GM19043 (cell line): Measurements from ENCODE around the gene CROCC2.

Experiments used
- ATAC-seq: cut with Tn5 transposase; IDR thresholded peaks from one replicate; pipeline ENCODE4 v1.9.1; 2021; ENCODE audit warnings: low read depth; ENCODE audit not compliant: unreplicated experiment

CROCC2 gene

DNA sequence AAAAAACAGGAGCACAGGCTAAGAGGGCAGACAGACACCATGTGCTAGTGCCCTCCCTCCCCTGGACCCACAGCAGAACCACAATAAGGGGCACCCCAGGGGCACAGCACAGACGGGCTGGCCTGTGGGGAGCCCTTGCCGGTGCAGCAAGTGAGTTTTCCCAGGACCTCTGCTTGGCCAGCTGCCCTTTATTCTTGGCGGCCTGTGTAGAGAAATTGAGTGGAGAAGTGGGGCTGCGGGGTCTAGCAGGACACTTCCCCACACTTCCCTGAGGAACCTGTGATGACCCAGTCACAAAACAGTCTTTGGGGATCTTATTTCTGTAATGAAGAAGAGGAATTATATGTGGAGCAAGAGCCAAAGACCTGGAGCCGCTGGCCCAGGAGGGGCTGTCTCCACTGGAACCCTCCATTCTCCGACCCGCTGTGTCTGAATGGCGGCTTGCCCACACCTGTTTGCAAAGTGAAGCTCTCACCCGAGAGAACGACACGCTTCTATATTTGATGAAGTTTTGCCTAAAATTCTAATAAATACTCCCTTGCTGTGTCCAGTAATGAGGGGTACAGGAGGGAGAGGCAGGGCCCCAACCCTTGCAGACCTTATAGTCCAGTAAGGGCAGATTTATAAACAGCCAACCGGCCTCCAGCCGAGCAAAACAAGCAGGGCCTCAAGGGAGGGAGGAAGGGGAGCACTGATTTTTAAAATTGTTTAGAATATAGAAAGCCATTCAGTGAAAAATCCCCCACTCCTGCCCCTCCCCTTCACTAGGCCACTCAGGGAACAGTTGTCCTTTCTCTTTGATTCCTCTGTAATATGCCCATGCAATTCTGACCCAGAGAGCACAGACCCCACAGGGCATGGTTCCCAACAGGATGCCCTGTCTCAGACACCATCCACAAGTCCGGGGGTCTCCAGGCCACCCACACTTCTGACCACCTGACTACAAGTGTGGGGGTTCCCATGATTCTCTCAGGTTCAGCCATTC, 47.6 kb downstream of the CROCC2 start:
- ATAC-seq, result no peak

DNA sequence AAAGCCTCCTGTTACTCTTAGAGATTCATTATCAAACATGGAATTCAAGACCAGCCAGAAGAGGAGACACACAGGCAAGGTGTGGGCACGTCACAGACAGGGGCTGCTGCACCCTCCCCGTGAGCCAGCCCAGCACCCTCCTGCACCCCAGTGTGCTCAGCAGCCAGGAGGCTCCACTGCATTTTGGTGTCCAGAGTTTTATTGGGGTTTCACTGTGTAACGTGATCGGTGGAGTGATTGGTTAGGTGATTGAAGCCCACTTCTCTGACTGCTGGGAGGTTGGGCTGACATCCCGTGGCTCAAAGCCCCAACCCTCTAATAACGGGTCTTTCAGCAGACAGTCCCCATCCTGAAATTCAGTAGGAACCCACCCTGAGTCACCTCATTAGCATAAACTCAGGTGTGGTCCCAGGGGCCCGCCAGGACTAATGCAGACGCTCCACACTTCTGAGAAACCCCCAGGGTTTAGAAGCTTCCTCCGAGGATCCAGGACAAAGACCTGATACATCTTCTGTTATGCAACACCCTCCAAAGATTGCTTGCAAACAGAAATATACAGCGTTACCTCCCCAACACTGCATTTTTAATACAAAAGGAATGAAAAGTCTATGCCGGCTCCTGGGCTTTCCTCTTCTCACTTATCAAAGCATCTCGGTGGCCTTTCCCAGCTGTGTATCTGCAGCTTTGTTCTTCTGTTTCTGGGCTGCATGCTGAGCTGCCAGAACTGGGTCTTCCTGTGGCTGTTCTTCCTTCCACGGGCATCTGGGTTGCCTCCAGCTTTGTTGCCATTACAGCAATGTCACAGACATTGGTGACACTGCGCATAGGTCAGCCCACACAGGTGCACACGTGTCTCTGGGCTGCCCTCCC, 48.5 kb downstream of the CROCC2 start:
- ATAC-seq, result no peak

DNA sequence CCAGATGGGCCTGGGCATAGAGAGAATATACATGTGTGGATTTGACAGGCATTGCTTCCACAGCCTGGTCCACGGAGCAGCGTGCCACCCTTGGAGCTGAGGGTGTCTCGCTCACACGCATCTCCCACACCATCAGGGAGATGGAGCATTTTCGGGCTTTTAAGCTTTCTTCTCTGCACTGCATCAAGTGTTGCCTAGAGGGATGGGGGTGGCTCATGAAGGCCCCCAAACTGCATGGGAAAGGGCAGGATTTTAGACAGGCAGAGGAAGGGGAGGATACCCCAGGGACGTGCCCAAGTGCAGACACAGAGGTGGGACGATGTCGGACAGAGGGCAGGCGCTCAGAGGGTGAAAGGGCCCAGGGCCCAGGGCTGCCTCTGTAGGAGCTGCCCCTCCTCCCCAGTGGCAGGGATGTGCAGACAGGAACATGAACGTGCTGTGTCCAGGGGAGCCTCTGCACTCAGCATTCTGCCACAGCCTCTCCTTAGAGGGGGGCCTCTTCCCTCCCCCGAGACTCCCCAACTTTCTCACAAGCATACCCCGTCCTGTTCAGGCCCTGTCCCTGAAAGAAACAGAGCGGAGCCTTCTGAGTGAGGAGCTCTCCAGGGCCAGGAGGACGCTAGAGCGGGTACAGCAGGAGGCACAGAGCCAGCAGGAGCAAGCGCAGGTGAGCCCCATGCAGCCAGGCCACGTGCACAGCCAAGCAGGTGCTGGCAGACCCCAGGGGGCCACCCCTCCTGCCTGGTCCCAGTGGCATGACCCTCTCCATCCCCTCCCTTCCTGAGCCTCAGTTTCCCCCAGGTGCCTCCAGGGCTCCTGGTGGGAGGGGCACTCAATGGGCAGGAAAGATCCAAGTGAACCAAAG, 49.4 kb downstream of the CROCC2 start:
- ATAC-seq, result no peak

DNA sequence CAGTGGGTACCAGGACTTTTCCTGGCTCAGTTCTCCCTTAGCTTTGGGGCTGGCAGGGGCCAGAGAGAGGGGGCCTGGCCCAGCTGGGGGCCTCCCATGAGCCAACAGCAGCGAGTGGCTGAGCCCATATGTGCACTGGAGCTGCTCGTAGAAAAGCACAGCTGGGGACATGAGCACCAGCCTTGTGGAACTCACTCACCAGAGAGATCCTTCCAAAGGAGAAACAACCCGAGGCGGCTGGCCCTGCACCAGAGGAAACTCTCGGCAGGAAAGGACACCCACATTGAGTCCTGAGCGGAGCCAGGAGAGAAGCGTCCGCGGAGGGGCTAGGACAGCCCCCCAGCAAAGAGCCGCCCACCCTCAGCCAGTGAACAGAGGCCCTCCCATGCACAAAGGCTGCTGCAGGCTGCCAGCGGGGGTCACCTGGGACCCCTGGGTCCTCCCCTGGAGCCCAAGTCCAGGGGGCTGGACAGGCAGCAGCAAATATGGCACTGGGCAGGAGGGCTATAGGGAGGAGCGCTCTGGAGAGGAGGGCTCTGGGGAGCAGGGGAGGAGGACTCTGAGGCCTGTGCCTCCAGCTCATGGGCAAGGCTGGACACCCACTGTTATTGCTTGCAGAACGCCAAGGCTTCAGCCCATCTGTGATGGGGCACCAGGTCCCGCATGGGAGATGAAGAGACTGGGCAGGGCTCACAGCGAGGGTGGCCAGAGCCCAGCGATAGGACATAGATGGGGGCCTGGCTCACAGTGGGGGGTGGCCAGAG, 50.2 kb downstream of the CROCC2 start:
- ATAC-seq, result no peak

DNA sequence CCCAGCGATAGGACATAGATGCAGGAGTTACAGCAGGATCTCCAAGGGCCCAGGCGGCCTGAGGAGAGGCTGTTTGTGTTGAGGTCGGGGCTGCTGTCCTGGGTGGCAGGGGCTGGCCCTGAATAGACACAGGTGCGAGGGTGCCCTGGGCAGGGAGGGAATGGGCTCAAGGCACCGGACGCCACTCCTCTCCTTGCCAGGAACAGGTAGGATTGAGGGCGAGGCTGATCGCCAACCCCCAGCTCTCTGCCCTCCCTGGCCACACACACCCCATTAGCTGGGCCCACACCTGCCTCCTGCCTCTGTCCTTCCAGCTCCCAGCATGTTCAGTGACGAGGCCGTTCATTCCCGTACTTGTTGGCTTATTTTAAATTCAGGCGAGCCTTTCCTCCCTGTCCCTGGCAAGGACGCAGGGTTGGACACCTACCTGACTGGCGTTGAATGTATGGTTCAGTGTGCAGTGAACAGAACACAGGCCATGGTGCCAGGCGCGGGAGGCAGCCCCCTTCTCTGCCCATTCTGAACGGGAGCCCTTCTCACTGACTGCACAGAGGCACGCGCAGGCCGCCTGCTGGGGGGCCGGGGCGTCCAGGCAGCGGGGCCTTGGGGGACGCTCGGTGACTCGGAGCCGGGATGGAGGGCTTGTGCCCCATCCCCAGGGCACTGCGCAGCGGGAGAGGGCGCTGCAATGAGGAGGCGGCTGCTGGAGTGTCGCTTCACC, 51.0 kb downstream of the CROCC2 start:
- ATAC-seq, result no peak

DNA sequence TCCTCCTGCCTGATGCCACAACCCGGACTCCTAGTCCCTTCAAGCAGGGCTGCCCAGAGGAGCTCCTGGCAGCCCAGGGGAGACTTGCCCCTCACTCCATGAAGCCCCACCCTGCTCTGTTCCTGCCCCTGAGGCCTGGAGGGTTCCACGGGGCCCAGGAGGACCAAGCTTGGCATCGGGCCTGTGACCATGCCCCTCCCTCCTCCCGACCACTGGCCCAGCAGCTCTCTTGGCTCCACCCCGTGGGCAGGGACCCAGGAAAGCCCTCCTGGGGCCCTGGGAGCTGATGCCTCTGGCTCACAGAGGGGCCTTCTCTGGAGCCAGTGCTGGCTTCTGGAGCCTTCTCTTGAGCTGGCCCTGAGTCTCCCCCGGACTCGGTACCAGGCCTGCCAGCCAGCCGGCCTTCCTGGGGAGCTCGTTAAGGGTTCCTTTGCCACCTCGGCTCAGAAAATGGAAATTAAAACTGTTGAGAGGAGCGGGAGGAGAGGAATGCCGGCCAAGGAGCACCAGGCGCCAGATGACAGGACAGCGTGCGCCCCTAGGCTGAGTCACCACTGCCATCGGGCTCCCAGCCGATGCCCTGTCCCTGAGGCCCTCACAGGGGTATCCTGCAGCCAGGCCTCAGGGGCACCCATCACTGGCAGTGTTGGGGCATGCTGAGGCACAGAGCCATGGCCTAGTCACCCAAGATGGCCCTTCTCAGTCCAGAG, 51.7 kb downstream of the CROCC2 start:
- no peak for ATAC-seq

DNA sequence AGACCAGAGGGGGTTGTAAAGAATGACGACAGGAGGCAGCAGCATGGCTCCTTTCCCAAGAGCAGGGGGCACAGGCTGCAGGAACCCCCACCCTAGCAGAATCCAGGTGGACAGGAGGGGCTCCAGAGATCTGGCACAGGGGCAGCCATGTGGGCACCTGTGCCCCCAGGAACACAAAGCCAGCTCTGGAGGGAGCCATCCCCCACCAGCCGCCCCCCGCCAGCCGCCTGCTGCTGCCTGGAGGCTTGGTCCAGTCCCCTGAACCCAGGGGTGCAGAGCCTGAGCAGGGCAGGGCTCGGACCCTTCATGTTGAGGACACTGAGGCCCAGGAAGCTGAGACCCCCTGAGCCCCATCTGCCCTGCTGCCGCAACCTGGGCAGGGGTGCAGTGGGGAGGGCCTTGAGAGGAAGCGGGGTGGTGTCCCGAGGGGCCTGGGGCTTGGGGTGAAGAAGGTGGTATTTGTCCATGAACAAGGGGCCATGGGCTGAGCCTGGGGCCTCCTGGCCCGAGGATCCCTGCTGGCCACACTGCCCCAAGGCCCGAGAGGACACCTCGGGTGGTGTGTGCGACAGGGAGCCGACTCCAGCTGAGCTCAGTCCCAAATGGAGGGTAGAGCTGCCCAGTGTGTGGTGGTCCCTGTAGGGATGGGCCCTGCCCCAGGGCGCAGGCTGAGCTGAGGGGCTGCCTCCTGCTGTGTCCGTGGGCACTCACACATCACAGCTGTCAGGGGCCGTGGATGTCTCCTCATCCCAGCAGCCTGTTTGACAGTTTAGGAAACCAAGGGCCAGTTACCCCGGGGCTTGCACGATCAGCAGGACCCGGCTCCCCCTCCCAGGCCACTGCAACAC, 52.5 kb downstream of the CROCC2 start:
- ATAC-seq, result no peak

DNA sequence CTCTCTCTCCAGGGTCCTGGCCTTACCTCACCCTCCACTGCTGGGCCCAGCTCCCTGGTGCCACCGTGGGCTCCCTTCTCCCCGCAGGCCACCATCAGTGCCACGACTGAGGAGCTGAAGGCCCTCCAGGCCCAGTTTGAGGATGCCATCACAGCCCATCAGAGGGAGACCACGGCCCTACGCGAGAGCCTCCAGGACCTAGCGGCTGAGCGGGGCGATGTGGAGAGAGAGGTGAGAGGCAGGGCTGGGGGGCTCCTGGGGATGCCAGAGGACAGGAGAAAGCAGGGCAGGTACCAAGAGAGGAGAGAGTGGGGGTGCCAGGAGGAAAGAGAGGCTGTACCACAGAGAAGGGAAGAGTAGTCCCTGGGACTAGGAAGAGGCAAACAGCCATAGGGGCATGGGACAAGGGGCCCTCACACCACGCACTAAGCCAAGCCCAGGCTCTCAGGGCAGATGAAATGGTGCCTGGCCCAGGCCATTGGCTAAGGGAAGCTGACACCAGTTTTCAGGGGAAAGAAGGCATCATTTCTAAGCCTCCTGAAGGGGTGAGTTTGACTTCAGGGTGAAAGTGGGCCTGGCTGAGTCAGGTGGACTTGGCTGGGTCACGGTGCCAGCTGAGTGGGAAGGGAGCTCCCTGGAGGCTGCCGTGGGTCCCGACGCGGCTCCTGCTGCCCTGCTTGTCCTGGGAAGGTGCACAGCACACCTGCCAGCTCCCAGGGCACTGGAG, 53.2 kb downstream of the CROCC2 start:
- ATAC-seq, result no peak

DNA sequence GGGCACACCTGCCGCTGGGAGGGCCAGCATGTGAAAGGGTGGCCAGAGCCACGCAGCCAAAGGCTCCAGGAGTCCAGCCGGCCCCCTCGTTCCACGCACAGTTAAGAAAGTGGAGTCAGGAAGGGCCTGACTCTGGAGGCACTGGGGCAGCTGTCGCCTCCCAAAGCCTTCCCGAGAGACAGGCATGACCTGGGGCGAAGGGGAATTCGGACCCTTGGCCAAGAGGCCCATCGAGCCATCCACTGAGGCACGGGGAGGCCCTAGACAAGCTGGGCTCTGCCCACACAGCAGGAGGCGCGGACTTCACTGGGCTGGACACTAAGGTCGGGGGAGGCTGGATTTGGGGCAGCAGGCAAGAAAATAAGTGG, 53.8 kb downstream of the CROCC2 start:
- ATAC-seq, result no peak

DNA sequence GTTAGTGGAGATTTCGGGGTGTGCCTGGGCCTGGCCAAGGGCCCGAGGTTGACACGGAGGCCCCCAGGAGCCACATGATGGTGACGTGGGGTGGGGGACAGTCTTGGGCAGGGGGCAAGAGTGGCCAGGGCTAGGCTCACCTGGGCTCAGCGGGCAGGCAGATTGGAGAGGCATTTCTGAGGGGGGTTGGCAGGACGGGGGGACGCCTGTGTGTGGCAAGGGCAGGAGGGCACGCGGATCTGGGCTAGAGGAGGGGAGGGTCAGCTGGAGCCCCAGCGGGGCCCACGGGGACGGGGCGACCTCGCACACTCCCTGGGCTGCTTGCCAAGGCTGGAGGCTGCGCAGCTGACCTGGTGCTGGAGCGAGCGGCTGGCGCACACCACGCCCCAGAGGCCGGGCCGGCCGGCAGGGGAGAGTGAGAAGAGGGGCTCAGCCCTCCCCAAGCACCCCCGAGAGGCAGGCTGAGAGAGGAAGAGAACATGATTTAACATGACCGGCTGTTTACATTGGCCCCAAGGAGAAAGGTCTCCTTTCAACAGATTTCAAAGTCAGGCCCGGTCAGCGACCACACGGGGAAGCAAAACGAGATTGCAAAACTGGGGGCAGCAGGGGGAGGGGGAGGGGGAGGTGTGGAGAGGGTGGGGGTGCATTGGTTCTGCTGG, 54.3 kb downstream of the CROCC2 start:
- no peak for ATAC-seq

DNA sequence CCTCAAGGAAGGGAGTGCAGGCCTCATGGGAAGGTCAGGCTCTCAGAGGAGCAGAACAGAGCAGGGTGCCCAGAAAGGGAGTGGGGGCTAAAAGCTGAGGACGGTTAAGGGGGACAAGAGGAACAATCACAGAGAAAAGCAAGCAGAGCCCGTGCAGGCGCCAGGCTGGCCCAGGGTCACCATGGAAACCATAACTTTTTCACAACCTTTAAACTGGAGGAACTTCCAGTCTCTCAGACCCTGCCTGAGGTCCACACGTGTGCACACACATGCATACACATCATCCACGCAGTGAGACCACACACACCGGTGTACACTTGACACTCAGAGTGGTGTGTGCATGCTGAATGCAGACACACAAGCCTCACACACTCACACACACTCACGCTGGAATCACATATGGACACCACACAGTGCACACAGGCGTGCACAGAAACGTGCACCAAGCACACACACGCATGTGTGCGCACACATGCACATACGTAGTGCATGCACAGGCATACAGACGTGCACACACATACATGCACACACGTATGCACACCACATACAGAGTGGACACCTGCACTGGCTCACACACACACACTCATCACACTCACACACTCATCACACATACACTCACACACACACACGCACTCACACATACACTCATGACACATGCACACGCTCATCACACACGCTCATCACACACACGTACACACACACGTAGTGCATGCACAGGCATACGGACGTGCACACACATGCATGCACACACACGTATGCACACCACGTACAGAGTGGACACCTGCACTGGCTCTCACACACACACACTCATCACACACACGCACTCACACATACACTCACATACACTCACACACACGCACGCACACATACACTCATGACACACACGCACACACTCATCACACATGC, 55.1 kb downstream of the CROCC2 start:
- no peak for ATAC-seq

DNA sequence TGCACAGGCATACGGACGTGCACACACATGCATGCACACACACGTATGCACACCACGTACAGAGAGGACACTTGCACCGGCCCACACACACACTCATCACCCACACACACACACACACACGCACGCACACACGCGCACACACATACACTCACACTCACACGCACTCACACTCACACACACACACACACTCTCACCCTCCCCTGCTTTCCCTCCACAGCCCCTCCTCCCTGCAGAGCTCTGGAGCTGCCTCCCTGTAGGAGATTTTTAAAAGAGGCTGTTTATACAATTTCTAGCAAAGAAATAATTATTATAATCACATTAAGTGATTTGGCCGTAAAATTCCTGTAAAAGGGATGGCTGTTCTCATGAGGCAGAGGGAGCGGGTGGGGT, 55.8 kb downstream of the CROCC2 start:
- no peak for ATAC-seq

DNA sequence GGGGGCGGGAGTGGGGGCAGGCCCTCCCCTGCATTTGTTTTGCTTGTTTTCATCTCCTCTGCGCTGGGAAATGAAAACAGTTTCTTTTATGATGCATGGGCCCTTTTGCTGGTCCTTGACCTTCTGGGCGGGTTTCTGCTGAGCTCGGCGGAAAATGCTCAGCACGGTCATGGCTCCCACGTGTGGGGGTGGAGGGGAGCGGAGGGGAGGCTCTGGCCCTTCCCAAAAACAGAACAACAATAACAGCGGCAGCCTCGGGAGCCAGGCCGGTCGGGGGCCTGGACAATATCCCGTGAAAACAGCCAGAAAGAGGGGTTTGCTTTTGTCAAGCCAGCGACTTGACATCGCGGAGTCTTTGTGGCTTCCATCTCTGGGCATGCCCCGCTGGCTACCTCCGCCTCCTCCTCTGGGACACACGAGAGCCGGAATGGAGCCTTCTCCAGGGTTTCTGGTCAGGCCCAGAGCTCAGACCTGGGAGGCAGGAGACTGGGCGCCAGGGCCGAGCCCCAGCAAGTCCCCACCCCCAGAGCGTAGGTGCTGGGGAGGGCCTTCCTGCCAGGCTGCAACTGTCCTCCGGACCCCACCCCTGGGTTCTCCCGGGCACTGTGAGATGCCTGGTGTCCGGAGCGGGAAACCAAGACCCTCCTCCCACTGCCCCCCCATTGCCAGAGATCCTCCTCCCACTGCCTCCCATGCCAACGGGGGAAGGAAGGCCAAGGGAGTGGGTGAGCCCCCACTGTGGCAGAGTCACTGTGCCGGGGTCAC, 56.3 kb downstream of the CROCC2 start:
- no peak for ATAC-seq

DNA sequence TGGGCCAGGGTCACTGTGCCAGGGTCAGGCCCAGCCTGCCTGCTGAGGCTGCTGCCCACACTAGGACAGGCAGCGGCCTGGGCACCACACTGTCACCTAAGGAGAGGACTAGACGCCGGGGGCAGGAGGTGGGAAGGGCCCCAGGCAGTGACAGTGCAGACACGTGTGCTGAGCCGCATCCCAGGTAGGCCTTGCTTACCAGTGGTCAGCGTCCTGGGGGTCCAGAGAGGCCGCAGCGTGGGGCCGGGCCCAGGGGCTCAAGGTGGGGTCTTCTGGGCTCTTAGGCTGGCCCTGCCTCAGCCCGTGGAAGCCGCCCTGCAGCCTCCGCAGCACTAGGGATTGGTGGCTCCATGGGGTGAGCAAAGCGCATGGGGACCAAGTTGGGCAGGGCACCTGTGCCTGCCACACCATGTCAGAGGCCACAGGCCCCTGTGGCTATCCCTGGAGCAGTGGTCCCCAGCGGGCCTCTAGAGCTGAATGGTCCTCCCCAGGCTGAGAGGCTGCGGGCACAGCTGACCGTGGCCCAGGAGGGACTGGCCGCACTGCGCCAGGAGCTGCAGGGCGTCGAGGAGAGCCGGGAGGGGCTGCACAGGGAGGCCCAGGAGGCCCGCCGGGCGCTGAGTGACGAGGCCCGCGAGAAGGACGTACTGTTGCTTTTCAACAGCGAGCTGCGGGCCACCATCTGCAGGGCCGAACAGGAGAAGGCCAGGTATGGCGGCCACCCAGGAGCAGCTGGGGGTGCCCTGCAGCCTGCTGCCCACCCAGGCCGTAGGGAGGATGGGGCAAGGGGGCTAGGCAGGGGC, 57.1 kb downstream of the CROCC2 start:
- ATAC-seq, result no peak
